ENCODE measurements around the gene DPF3. TPM values are rescaled to one million over a fixed set of nuclear protein-coding genes. Genes with fewer than 3 reads are reported as not detected.
A peak's percentile ranks its signal among the peaks of the same experiment; 100 is the strongest.

The DPF3 gene
- polyA plus RNA-seq, 3 donors, result 3.8 to 4.8 (median 3.9) TPM

DNA sequence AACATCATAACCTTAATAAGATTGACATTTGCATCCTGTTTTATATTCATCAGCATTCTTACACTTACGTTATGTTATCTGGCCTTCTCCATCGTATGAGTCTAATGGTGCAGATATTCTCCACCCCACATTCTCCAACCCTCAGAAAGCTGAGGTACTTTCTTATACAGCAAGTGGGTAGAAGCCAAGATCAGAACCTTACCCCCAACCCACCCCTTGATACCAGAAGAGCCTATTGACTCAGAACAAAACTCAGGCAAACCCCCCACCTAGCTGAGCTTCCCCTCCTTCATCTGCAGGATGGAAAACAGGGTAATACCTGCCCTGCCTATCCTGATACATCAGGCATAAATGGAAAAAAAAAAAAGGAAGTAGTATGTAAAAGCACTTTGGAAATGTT, 77.6 kb downstream of the DPF3 start:
- DNase-seq (ENCODE audit: extremely low read depth in 1 of 11, low read depth in 9 of 11, low spot score in 4 of 11), result no peak

DNA sequence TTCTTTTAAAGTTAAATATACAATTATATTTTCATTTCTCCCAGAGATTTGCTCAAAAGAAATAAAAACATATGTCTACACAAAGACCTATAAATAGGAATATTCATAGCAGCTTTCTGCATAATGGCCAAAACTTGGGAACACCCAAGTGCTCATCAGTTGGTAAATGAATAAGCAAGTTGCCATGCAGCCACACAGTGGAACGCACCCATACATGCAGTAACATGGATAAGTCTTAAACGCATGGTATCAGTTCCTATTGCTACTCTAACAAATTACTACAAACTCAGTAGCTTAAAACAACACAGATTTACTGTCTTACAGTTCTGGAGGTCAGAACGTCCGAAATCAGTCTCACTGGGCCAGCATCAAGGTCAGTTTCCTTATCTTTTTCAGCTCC, 78.5 kb downstream of the DPF3 start:
- no peak for DNase-seq (ENCODE audit: extremely low read depth in 1 of 11, low read depth in 9 of 11, low spot score in 4 of 11)

DNA sequence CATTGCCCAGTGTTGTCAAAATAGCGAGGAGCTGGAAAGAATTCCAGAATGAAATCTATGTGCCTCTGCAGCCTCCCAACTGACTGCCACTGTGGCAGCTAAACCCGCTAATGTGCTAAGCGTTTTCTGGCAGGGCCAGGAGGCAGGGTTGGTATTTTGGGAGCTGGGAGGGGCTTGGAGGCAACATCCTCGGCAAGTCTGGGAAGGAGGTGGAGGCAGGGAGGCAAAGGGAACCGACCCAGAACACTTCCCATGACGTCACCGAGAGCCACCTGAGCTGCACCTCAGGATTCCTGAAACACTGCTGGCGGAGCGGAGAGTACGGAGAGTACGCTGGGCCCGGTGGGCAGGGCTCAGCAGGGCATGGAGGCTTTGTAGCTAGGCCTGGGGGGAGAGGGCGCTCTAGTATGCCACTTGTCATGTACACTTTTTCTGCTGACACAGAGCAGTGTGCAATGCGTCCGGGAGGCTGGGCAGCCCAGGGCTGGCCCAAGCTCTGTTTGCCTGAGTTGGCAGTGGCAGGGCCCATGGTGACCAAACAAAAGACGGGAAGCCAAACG, 81.5 kb downstream of the DPF3 start:
- DNase-seq (ENCODE audit: extremely low read depth in 1 of 11, low read depth in 9 of 11, low spot score in 4 of 11), result peak in 9 of 11 donors; percentile 35 to 74 (median 49)

DNA sequence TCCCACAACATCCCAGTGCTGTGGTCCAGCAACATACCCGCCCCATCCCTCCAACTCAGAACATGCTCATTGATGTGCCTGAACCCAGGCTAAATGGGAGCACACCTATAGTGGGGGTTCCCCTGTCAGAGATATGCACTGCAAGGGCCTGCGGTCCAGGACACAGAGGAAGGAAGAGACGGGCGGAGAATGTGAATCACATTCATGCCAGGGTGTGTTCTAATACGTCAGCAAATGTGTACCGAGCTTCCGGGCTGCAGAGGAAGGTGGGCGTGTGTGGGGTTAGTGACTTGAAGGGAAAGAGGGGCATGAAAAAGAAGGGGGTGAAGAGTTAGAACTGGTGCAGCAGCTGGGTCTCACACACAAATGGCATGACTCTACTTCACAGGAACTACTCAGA, 83.7 kb downstream of the DPF3 start:
- DNase-seq (ENCODE audit: extremely low read depth in 1 of 11, low read depth in 9 of 11, low spot score in 4 of 11), result no peak

DNA sequence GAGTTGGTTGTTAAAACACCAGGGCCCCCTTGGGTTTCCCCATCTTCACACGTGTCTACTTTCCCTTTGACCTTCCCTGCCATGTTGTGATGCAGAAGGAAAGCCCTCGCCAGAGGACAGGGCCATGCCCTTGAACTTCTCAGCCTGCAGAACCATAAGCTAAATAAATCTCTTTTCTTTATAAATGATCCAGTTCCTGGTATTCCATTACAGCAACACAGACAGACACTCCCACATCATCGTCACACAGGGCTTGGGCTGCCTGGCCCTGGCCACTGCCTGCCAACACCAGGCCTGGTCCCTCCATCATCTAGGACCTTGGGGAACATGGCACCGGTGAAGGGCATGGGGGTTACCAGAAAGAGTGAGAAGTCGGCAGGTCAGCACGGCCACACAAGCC, 84.8 kb downstream of the DPF3 start:
- DNase-seq (ENCODE audit: extremely low read depth in 1 of 11, low read depth in 9 of 11, low spot score in 4 of 11), result no peak

DNA sequence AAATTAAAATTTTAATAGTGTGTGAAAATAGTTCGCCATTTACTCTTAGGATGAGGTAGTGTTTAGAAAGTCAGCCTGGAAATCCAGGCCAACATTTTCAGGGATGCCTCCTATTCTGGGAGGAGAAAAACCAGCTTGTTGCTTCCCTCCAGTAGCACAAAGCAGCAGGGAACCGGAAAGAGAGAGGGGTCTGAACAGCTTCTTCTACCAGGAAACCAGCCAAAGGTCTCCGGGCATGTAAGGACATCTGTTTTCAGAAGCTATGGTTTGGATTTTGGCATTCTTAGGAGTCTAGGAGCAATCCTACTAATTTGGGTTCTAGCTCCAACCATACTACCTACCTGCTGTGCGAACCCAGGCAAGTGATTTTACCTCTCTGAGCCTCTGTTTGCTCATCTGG, 85.3 kb downstream of the DPF3 start:
- no peak for DNase-seq (ENCODE audit: extremely low read depth in 1 of 11, low read depth in 9 of 11, low spot score in 4 of 11)

DNA sequence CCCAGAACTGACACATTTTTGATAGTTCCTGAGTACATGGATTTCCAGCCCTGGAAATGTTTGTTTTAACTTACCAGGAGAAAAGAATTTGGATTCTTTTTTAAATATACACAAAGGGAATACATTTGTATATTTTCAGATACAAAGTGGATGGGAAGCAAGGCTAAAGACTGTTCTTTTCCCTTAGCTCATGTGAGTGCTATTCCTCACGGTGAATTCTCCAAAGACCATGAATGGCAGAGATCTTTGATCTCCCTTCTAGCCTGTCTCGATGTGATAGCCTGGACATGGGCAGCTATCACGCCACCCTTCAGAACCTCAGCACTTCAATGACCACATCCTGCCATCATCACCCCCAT, 91.3 kb downstream of the DPF3 start:
- DNase-seq (ENCODE audit: extremely low read depth in 1 of 11, low read depth in 9 of 11, low spot score in 4 of 11), result no peak

DNA sequence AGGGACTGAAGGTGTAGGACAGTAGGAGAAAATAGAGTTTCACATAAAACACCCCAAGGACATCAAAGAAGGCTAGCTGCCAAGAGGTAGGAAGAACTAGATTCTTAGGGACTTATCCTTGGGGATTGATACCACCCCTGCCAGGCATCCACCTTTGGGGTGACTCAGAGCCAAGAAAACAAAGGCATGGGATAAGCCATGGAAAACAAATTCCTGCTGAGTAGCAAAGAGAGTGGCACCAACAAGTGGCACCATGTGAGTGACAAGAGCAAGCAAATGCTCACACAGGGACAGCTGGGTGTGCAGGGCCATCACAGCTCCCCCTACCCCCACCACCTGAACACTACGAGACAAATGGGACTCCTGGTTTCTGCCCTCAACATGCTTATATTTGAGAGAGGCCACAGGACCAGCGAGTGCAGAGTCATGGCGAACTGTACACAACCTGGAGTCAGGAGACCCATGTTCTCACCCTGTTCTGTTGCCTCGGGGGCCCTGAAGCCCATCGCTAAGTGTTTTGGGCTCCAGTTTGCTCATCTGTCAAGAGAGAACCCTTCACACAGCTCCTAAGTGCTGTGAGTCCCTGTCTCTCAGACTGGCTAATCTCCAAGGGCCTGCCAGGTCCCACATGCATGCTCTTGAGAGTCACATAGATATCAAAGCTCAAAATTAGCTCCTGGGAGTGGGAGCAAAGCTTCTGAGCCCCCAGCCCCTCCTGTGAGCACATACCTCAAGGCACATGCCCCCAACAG, 91.9 kb downstream of the DPF3 start:
- no peak for DNase-seq (ENCODE audit: extremely low read depth in 1 of 11, low read depth in 9 of 11, low spot score in 4 of 11)

DNA sequence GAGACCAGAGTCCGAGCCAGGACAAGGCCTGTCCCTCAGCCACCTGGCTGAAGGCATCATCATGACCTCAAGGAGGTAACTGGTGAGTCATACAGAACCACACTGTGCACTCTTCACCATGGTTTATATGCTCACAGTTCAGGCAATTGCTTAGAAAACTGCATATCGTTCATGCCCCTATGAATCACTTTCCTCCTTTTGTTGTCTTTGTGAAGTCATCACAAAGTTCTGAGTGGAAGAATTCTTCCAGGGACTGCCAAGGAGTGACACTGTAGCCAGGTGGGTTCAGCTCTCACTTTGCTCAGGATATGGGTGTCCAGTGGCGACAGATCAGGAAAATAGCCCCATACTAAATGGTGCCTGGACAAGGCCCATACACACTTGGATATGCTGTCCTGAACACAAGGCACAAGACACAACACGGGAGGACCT, 92.5 kb downstream of the DPF3 start:
- DNase-seq (ENCODE audit: extremely low read depth in 1 of 11, low read depth in 9 of 11, low spot score in 4 of 11), result no peak

DNA sequence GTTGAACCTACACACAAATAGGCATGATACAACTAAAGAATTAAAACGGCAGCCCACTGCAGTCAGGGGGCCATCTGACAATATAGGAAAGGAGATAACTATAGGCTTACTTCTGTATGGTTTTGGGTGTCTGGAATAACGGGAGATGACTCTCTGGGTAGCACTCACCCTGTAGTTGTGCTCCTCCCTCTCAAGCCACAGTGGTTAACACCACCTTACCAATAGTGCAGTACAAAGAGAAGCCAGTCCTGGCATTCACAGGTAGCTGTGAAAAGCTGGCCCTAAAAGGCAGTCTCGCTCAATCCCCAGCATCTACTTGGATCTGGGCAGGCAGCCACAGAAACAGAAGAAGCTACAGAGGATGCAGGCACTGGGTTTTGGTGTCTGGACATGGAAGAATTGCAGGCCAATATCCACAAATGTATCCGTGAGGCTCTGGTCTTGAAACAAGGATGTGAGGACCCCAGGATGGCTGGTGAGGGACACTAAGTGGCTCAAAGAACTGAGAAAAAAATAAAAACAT, 93.0 kb downstream of the DPF3 start:
- no peak for DNase-seq (ENCODE audit: extremely low read depth in 1 of 11, low read depth in 9 of 11, low spot score in 4 of 11)

DNA sequence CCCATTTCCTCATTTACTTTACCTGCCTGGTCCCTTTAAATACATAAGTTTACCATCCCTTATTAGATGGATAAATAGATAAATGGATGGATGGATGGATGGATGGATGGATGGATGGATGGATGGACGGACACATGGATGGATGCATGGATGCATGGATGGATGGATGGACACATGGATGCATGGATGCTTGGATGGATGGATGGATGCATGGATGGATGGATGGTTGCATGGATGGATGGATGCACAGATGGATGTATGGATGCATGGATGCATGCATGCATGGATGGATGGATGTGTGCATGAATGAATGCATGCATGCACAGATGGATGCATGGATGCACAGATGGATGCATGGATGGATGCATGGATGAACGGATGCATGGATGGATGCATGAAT, 93.6 kb downstream of the DPF3 start:
- DNase-seq (ENCODE audit: extremely low read depth in 1 of 11, low read depth in 9 of 11, low spot score in 4 of 11), result no peak

DNA sequence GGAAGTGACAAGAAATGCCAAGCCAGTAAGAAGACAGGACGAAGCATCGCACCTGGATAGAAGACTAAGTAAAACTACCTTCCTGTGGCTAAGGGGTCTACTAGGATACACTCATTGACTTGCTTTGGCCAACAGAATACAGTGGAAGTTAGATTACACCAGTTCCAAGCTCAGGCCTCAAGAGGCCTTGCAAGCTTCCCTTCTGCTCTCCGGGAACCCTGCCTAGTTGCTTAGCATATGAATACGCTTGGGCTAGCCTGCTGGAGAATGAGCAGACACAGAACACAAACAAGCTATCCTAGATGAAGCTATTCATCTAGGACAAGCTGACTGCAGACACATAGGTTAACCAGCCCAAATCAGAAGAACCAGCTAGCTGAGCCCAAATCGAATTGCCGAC, 97.0 kb downstream of the DPF3 start:
- no peak for DNase-seq (ENCODE audit: extremely low read depth in 1 of 11, low read depth in 9 of 11, low spot score in 4 of 11)

DNA sequence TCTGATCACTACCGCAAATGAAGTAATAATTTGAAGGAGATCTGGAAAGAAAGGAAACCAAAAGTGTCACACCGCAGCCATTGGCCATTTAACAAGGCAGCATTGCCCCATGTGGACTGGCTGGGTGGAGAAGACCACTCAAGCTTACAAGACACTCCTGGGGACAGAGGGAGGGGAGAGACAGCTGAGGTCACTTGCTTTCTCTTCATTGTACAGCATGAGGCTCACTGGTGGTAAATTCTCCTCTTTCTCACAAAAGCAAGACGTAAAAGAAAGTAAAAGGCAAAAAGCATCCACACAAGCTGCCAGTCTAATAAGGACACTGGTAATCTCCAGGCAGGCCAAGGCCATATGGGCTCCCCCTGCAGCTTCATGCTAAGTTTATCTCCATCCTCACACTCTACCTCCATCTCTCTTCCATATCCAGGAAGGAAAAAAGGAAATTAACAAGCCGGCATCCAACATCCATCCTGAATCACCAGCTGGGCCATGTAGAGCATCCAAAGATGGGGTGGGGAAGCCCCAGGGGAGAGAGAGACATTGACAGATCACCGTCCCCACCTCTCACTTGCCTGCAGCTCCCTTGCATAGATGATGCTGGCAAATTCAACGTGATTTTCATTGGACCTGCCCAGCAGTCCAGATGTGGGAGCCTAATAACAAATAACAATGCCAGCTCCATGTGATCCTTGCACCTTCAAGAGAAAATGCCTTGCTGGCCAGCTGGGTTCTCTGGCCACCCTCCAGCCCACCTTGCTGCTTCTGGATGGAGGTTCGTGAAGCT, 100.6 kb downstream of the DPF3 start:
- no peak for DNase-seq (ENCODE audit: extremely low read depth in 1 of 11, low read depth in 9 of 11, low spot score in 4 of 11)

DNA sequence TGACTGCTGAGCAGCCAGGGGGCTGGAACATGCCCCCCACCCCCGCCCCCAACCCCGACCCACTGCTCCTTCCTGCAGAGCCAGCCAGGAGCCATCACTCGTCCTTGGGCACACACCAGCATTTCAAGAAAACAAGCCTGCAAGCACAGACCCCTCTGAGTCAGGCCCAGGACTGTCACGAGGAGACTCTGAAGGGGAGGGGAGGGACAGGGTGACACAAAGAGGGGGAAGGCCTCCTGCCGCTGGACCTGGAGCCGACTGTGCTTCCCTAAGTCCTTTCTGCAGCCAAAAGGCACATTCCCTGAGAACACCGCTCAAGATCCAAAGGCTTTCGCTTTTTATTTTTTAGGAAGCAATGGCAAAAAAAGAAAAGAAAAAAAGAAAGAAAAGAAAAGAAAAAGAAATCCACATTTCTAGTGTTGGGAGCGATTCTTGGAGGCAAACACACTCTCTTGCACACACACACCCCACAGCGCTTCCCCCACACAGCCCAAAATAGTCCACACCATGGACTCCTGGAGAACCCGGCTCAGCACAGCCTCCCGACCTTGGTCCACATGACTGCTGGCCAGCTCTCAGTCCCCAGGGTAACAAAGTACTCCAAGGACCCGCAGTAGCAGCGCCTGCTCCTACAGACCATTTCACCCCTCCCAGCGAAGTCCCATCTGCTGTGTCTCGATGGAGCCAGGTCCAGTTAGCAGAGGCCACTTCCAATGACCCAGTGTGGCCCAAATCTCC, 101.7 kb downstream of the DPF3 start:
- DNase-seq (ENCODE audit: extremely low read depth in 1 of 11, low read depth in 9 of 11, low spot score in 4 of 11), result no peak

DNA sequence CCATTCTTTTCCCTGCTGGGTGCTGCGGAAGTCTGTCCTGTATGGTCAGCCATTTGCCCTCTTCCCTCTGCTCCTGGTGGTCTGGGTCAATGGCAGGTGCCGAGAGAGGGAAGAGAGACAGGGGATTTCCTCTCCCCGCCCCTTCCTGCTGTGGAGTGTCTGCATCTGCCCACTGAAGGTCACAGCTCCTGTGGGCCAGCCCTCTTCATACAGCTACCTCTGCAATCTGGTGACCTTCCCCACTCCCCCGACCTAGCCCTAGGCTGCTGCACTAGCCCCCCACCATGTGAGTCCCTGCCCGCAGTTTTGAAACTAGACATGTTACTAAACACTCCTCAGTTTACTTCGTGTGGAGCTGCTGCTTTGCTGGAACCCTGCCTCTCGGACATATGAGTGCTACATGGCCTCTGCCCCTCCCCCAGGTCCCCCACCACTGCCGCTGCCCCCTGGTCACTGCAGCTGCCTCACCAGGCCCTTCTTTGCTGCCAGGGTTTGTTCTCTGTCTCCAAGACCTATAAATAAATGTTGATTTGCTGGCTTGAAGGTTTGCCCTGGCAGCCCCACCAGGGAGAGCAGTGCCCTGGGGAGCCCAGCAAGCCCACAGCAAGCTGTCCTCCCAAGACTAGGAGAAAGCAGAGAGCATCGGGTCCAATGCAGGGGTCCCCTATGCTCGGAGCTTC, 102.9 kb downstream of the DPF3 start:
- DNase-seq (ENCODE audit: extremely low read depth in 1 of 11, low read depth in 9 of 11, low spot score in 4 of 11), result no peak

DNA sequence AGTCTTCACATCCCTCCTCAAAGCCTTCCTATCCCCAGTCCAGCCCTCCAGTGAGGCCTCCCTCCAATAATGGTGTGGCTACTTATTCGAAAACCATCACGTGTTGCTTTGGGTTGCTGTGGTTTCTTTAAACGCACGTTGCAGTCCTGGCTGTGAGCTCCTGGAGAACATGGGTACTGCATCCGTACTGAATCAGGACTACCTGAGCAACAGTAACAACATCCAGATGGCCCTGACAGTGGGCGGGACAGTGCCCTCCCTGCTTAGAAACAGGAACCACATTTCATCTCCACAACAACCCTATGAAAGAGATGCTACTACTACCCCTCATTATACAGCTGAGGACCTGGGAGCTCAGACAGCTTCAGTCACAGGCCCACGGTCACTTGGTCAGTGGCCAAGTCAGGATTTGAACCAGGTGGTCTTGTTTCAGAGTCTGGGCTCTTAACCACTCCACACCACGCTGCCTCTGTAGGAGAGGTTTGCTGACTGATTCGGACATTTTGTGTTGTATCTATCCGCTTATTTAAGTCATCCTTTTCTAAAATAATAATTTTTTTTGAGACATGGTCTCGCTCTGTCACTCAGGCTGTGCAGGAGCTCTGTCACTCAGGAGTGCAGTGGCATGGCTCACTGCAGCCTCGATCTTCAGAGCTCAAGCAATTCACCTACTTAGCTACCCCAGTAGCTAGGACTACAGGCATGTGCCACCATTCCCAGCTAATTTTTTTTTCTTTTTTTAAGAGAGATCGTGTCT, 104.8 kb downstream of the DPF3 start:
- no peak for DNase-seq (ENCODE audit: extremely low read depth in 1 of 11, low read depth in 9 of 11, low spot score in 4 of 11)

DNA sequence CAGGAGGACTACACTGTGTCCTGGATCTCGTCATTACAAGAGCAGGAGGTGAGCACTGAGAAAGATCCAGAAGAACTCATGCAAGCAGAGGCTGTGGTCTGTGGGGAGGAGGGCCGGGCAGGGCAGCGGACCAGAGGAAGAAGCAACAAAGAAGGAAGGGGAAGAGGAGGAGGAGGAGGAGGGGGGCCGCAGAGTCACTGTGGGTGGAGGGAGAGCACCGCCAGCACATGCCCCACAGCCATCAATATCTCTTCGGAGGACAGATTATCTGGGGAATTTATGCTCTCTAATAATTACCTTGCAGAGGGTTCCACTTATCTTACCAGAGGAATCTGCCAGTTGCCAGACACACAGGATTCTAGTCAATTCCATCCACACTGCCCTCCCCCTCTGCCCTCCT, 105.6 kb downstream of the DPF3 start:
- DNase-seq (ENCODE audit: extremely low read depth in 1 of 11, low read depth in 9 of 11, low spot score in 4 of 11), result no peak

DNA sequence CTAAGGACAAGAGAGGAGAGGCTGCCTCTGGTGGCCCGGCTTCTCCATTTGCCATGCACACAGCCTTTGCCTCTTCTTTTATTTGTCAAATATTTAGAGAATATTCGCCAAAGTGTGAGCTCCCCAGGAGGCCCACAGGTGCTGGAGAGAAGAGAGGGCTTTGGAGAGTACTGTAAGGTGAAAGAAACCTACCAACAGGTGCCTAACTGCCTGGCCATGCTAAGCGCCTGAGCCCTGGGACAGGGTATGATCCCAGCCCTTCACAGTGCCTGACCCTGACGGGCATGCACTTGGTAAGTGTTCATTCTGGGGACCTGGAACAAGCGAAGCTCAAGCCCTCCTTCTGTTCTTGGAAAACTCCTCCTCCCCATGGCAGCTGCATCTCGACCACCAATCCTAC, 106.1 kb downstream of the DPF3 start:
- no peak for DNase-seq (ENCODE audit: extremely low read depth in 1 of 11, low read depth in 9 of 11, low spot score in 4 of 11)
